Fibroblast of mammary gland (primary cell): ENCODE results near the gene BORA.

ENCODE experiments used
- DNase-seq: peaks from one replicate; pipeline ENCODE4 v3.0.0-alpha.2; 2010; ENCODE audit warnings: low read depth
- H3K4me3 ChIP-seq: 2 replicates; pipeline ENCODE4 v1.5.1; 2011; ENCODE audit warnings: low read depth, mild to moderate bottlenecking, low read length, moderate library complexity; ENCODE audit not compliant: control insufficient read depth
- CTCF ChIP-seq: conservative IDR thresholded peaks from 2 replicates; pipeline ENCODE4 v1.5.1; 2011; ENCODE audit warnings: low read depth, low read length, inconsistent platforms; ENCODE audit not compliant: control insufficient read depth, insufficient read depth

The BORA gene

GRCh38 chr13:72727417-72728289 is at the start of gene BORA, which contains the start of gene MZT1:
BORA (plus strand) TSS chr13:72727923; CDS start chr13:72728941, 1,018 bp downstream.
MZT1 (minus strand) TSS chr13:72727629; CDS start chr13:72727602, 27 bp downstream.
- TF ChIP-seq CTCF = no peak
- peak; percentile 97 for DNase-seq
- peak within 1 kb of the TSS; percentile 98 for H3K4me3 ChIP-seq

- no peak overlapping the region for H3K4me3 ChIP-seq
- DNase-seq = no peak
- TF ChIP-seq CTCF = no peak
Measured at GRCh38 chr13:72678312-72678711, 49.4 kb upstream of the BORA start.

GRCh38 chr13:72680353-72680752 is 47.4 kb upstream of the BORA start:
- no peak overlapping the region for H3K4me3 ChIP-seq
- no peak for DNase-seq
- no peak for TF ChIP-seq CTCF

- DNase-seq = no peak
- H3K4me3 ChIP-seq = no peak overlapping the region
- TF ChIP-seq CTCF = no peak
Measured at GRCh38 chr13:72686766-72687165, 41.0 kb upstream of the BORA start.

GRCh38 chr13:72689181-72689696 is 38.5 kb upstream of the BORA start:
- H3K4me3 ChIP-seq = no peak overlapping the region
- no peak for DNase-seq
- no peak for TF ChIP-seq CTCF

GRCh38 chr13:72692884-72693514 is 34.7 kb upstream of the BORA start:
- no peak for DNase-seq
- TF ChIP-seq CTCF = no peak
- H3K4me3 ChIP-seq = no peak overlapping the region
